Measurements from ENCODE around the gene SDC4.

GRCh38 chr20:45279992-45280391 is 68.2 kb downstream of the SDC4 start:
- TF ChIP-seq, protein P1, sequence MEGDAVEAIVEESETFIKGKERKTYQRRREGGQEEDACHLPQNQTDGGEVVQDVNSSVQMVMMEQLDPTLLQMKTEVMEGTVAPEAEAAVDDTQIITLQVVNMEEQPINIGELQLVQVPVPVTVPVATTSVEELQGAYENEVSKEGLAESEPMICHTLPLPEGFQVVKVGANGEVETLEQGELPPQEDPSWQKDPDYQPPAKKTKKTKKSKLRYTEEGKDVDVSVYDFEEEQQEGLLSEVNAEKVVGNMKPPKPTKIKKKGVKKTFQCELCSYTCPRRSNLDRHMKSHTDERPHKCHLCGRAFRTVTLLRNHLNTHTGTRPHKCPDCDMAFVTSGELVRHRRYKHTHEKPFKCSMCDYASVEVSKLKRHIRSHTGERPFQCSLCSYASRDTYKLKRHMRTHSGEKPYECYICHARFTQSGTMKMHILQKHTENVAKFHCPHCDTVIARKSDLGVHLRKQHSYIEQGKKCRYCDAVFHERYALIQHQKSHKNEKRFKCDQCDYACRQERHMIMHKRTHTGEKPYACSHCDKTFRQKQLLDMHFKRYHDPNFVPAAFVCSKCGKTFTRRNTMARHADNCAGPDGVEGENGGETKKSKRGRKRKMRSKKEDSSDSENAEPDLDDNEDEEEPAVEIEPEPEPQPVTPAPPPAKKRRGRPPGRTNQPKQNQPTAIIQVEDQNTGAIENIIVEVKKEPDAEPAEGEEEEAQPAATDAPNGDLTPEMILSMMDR (IDR thresholded peaks at IDR 0.05) = no peak
- no peak for TF ChIP-seq POLR2A (IDR thresholded peaks at IDR 0.05)

Measured in uterus (tissue), 2 donors.